Forelimb muscle (tissue), 1 donor: ENCODE results near the gene IL34. TPM values are rescaled to one million over a fixed set of nuclear protein-coding genes. Genes with fewer than 3 reads are reported as not detected.

Experiments used
- DNase-seq: peaks from one replicate; pipeline ENCODE4 v3.0.0-alpha.2; 2013; ENCODE audit warnings: low read depth
- polyA plus RNA-seq: library from polyadenylated mRNA; unstranded; fragments of 120-200 nt; gene quantifications from one replicate; pipeline ENCODE4 v1.2.1, GENCODE V29; 2013; ENCODE audit not compliant: insufficient read length

Gene IL34
- polyA plus RNA-seq, 1 donor: 5.0 TPM

DNA sequence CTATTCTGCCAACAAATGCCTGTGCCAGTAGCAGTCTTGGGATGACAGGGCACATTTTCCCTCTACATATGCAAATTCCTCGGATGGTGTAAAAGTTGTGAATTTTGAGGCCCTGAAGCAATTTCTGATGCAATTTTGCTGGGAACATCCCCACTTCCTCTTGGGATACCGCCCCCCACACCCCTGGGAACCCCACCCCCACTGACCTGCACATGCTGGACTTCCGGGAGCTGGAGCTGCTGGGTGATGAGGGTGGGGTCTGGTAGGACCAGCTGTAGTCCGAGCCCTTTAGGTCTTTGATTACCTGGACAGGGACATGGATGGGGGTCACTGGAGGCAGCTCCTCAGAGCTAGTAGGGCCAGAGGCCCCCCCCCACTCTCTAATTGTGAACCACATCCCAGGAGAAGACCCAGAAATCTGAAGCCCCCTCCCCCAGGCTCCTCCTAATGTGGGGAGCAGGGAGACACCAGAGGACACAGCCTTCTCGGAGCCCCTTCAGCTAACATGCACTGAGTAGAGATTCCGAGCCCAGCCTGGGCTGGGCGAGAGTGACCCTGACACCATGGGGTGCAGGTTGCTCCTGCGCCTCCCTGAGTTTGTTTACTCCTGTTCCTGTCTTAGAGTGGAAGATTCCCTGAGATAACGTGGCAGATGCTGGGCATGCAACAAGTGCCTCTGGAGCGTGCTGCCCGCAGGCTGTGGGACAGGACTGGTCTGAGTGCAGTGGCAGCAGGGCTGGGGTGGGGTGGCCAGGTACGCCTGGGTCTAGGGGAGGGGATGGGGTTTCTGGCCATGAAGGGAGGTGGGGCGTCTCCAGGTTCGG is 30.5 kb downstream of the IL34 start:
- DNase-seq: no peak

DNA sequence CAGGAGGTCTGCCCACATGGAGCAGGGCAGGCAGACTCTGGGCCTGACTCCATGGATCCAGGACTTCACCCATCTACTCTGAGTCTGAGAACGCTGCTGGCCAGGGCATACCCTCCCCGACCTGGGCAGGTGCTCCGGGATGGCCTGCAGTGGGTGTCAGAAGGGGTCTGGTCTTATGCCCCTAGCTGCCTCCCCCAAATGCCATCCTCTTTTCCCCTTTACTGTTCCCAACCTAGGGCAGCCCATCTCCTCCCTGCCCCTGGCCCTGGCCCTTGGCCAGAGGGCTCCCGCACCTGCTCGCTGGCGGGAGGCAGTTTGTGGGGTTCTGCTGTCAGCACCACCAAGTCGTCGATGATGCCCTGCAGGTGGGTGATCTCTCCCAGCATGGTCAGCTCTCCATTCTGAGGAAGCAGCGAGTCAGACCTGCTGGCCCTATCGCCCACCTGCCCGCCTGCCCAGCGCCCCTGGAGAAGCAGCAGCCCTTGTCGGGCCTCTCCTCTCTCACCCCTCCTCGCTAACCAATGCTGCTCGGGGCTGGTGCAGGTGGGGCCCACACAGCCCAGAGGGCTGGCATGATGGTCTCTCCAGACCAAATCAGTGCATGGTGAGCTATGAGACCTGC is 31.3 kb downstream of the IL34 start:
- DNase-seq: no peak

- DNase-seq: no peak
Observed at GRCh38 chr16:70678121-70678897, 31.9 kb downstream of the IL34 start.

- DNase-seq: no peak
Observed at GRCh38 chr16:70678898-70679670, 32.7 kb downstream of the IL34 start.

DNA sequence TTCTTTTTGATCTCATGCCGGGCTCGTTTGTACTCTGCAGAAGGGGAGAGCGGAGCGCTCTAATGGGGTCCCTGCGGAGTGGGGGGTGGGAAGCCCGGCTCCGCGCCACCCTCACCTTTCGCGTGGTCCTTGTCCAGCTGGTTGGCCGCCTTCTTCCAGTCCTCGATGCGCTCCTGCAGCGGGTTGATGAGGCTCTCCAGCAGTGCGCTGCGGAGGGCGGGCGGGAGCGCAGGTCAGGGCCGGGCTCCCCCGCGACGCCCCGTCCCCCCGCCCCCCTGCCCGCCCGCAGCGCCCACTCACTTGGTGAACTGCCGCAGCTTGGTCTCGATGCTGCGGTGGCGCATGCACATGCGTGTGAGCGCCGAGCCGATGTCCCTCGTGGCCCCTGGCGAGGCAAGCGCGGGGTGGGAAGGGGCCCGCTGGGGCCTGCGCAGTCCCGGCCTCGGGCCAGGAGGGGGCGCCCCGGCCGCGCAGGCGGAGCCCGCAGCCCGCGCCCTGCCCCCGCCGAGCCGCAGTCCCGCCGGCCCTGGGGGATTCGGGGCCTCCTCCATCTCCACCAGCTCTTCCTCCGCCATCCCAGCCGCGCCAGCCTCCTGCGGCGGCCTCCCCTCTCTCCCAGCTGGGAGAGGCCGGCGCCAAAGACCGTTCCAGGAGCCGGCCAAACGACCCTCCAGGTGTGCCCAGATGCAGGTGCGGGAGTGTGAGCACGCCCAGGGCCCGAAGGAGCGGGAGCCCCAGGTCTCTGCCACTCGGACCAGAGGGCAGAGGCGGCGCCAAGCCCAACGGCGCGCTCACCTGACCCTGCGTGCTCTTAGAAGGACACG is 33.5 kb downstream of the IL34 start:
- no peak for DNase-seq

GRCh38 chr16:70680495-70681381 is 34.4 kb downstream of the IL34 start:
- DNase-seq: no peak

GRCh38 chr16:70681382-70682238 is 35.3 kb downstream of the IL34 start:
- no peak for DNase-seq

GRCh38 chr16:70682239-70683145 is 36.1 kb downstream of the IL34 start:
- DNase-seq: no peak

DNA sequence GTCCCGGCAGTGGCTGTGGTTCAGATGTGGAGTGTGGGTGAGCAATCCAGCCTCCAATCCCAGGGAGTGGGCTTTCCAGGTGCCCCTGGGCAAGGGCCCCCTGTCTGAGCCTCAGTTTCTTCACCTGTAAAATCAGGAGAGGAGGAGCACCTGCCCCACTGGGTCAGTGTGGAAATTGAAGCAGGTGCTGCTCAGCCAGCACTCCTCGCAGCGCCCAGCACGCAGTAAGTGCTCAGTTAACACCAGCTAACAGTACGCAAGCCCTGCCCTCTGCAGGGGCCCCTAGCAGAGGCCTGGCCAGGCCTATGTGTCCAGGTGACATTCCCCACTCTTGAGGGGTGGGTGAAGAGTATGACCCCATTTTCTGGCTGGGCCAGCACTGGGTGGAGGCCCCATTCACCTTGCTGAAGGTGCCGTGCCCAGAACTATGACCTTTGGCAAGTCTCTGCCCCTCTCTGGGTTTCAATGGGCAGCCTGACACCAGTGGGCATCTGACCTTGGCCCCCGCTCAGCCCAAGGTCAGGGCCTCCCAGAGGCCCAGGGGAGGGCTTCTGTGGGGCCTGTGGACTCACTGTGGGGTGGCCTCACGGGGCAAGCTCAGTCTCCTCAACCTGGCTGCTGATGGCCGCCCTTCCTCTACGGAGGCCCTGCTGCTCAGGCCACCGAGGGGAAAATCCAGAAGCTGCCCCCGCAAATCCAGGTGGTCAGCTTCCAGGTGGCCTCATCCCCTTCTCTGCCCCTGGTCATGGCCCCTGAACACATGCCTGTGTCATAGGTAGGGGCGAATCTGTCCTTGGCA is 37.0 kb downstream of the IL34 start:
- DNase-seq: no peak

- DNase-seq: no peak
Observed at GRCh38 chr16:70684146-70685060, 38.0 kb downstream of the IL34 start.

DNA sequence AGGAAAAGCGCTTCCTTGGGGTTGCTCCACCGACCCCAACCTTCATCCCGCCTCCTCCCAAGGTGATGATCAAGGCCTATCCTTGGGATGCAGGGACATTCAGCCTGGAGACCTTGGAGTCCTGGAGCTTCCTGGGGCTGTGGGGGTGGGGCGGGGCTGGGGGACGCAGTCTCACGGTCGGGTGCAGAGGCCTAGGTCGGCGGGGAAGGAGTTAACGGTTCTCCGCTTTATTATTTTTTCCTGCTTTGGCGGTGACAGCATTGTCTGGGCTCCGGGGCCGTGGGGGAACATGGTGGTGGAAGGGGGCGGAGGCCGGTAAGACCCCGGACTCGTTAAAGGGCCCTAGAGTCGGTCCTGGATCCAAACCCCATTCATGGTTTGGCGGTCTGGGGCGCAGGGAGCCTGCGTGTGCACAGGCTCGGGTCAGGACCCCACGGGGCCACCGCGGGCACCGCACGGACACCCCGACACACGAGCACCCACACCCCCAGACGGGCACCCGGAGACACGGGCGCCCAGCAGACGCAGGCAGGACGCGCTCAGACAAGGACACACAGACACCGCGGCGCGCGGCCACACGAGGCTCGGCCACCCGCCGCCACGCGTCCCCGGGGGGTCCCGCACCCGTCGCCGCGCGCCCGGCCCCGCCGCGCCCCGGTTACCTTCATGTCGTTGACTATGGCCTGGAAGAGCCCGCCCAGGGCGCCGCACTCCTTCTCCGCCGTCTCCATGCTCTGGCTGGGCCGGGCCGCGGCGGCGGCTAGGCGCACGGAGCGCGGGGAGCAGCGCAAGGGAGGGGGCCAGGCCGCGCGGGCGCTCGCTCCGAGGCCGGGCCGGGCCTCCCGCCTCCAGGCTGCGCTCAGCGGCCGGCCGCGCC is 38.9 kb downstream of the IL34 start:
- no peak for DNase-seq

GRCh38 chr16:70685938-70686375 is 39.6 kb downstream of the IL34 start, which contains the start of gene MTSS2:
TSS of gene MTSS2 (minus strand) at chr16:70686053. CDS start at chr16:70685791, 262 bp downstream.
- no peak for DNase-seq

- DNase-seq: no peak
Observed at GRCh38 chr16:70686376-70687101, 40.2 kb downstream of the IL34 start.

- DNase-seq: no peak
Observed at GRCh38 chr16:70687102-70687511, 40.7 kb downstream of the IL34 start.
